Urinary bladder (tissue), 4 donors: ENCODE data around the gene ST6GALNAC4. TPM values are rescaled to one million over a fixed set of nuclear protein-coding genes. Genes with fewer than 3 reads are reported as not detected.
A peak's percentile ranks its signal among the peaks of the same experiment; 100 is the strongest.
"Not testable (repeated sequence)": the region's sequence is repeated elsewhere in the genome, so short reads cannot be mapped to it uniquely, and the experiment has no call there.

Experiments
- DNase-seq: peaks from one replicate; pipeline ENCODE4 v3.0.0-alpha.2; 2015; ENCODE audit errors: extremely low spot score
- H3K27ac ChIP-seq: one replicate; pipeline ENCODE4 v1.5.1; 2013; ENCODE audit warnings: low read depth, mild to moderate bottlenecking, moderate library complexity
- H3K36me3 ChIP-seq: one replicate; pipeline ENCODE4 v1.6.1; 2013; ENCODE audit warnings: mild to moderate bottlenecking, moderate library complexity; ENCODE audit not compliant: insufficient read depth
- H3K4me1 ChIP-seq: one replicate; pipeline ENCODE4 v1.6.1; 2013; ENCODE audit warnings: mild to moderate bottlenecking, moderate library complexity; ENCODE audit not compliant: insufficient read depth
- H3K4me3 ChIP-seq: one replicate; pipeline ENCODE4 v1.5.1; 2013; ENCODE audit warnings: low read depth, low read length
- WGBS: extraction: QIAGEN DNeasy Blood & Tissue Kit; methylation state at CpG from one replicate; pipeline ENCODE4 v1.1.7; 2013; 5-methylcytosine and 5-hydroxymethylcytosine counted together
- polyA plus RNA-seq: library from polyadenylated mRNA; stranded (reverse); fragments of 200-250 nt; gene quantifications from one replicate; pipeline ENCODE4 v1.2.3, GENCODE V29; 2013
- total RNA-seq: library from RNA; depleted of rRNA; stranded (reverse); fragments of >200 nt; gene quantifications from one replicate; pipeline ENCODE4 v1.2.3, GENCODE V29; 2014
- donor health status: healthy with polysubstance abuse.
- donor health status: healthy.

The ST6GALNAC4 gene
- total and polyA plus RNA-seq, 2 donors, result 6.8 to 35.1 TPM

- Histone ChIP-seq H3K27ac (no peak overlapping the region), H3K4me1 (no peaks in the 10 kb centered on the region), H3K4me3 (no peak overlapping the region), H3K36me3 (no peaks in the 10 kb centered on the region)
- WGBS, result 78% methylated on average over 14 of the region's 14 CpGs
- no peak for DNase-seq
Observed at GRCh38 chr9:127876026-127876763, 40.6 kb downstream of the ST6GALNAC4 start.

DNA sequence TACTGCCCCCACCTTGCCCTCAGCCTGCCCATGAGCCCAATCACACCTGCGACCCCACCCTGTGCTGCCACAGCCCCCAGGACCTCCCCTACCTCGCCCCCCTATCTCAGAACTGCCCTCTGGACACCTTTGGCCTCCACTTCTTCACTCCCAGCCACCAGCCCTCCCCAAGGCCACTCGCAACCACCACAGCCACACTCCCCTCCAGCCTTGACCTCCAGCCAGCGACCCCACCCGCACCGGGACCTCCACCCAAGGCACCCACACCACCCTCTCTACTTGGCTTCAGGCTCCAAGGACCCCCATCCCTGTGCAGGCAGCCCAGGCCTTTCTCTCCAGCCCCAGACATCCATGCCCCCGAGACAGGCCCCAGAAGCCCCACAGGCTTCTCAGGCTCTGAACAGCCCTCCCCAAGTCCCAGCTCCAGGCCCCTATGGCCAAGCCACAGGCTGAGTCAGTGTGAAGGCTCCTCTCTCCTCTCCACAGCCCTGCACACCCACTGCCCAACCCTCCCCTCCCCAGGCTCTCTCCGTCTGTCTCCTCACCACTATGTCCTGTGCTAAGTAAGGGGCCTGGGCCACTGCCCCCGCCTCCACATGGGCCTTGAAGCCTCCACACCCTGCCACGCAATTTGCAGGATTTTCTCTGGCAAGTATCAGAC is 41.4 kb downstream of the ST6GALNAC4 start:
- WGBS, result 72% methylated on average over 10 of the region's 10 CpGs
- DNase-seq, result no peak
- Histone ChIP-seq H3K36me3 (no peaks in the 10 kb centered on the region), H3K27ac (no peak overlapping the region), H3K4me3 (no peak overlapping the region), H3K4me1 (no peaks in the 10 kb centered on the region)

- Histone ChIP-seq H3K36me3 (no peaks in the 10 kb centered on the region), H3K4me3 (no peak overlapping the region), H3K27ac (no peak overlapping the region), H3K4me1 (no peaks in the 10 kb centered on the region)
- no peak for DNase-seq
- WGBS, result 71% methylated on average over 19 of the region's 19 CpGs
Observed at GRCh38 chr9:127874301-127875221, 42.3 kb downstream of the ST6GALNAC4 start.

- WGBS, result 30% methylated on average over 10 of the region's 10 CpGs
- Histone ChIP-seq H3K4me1 (no peaks in the 10 kb centered on the region), H3K4me3 (no peak overlapping the region), H3K36me3 (no peaks in the 10 kb centered on the region), H3K27ac (no peak overlapping the region)
- no peak for DNase-seq
Observed at GRCh38 chr9:127873886-127874285, 43.0 kb downstream of the ST6GALNAC4 start.

DNA sequence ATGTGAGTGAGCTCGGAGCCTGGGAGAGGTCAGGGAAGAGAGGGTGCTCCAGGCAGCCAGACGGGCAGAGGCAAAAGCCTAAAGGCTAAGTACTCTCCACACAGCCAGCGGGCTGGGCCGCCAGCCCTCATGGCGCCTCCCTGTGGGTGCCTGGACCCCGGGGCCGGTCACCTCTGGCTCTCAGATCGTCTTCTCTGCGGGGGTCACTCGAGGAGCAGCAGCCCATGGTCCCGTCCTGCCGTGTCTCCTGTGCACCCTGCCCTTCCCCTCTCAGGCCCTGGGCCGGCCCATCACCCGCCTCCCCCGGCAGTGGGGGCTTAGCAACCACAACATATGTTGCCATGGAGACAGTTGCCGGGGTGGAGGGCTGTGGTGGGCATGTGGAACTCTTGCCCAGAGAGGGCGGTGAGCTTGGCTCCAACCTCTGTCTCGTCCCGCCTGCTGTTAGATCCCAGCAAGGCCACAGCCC is 43.6 kb downstream of the ST6GALNAC4 start:
- WGBS, result 70% methylated on average over 19 of the region's 19 CpGs
- no peak overlapping the region for H3K4me3 ChIP-seq
- no peak for DNase-seq
- no peak overlapping the region for H3K27ac ChIP-seq
- H3K36me3 ChIP-seq, result no peaks in the 10 kb centered on the region
- no peaks in the 10 kb centered on the region for H3K4me1 ChIP-seq

DNA sequence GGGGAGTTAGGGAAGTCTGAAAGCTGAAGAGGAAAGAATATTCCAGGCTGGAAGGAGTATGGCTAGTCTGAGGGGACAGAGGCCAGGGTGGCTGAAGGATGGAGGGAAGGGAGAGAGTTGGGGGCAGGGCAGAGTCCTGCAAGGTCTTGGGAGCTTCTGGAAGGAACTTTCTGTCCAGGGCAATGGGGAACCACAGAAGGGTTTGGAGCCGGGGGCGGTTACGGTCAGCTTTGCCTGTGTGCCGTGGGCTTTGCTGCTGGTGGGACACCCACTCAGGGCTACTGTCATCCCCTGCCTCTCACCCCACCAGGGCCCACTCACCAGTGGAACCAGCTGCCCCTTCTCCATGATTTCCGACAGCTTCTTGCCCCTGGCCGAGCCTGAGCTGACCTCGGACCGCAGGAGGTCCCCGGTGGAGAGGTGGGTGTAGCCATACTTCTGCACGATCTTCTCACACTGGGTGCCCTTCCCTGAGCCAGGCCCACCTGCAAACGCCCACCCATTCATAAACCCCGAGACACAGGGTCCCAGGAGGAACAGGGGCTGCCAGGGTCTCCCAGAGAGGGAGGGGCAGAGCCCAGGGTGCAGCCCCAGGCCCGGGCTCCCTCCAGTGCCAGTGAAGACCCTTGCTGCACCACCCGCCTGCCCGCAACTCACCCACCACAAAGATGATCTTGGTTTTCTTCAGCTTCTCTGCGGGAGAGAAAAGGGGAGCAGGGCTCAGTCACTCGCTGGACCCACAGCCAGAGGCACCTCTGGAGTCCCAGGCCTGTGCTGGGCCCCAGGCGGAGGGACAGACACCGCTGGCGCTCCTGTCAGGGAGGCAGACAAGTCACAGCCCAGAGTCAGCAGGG is 44.2 kb downstream of the ST6GALNAC4 start:
- Histone ChIP-seq H3K27ac (no peak overlapping the region), H3K36me3 (no peaks in the 10 kb centered on the region), H3K4me1 (no peaks in the 10 kb centered on the region), H3K4me3 (no peak overlapping the region)
- WGBS, result 93% methylated on average over 20 of the region's 20 CpGs
- DNase-seq, result no peak

- Histone ChIP-seq H3K4me3 (no peak overlapping the region), H3K36me3 (no peaks in the 10 kb centered on the region), H3K4me1 (no peaks in the 10 kb centered on the region), H3K27ac (no peak overlapping the region)
- WGBS, result 89% methylated on average over 9 of the region's 9 CpGs
- DNase-seq, result no peak
Observed at GRCh38 chr9:127871531-127871930, 45.3 kb downstream of the ST6GALNAC4 start.

DNA sequence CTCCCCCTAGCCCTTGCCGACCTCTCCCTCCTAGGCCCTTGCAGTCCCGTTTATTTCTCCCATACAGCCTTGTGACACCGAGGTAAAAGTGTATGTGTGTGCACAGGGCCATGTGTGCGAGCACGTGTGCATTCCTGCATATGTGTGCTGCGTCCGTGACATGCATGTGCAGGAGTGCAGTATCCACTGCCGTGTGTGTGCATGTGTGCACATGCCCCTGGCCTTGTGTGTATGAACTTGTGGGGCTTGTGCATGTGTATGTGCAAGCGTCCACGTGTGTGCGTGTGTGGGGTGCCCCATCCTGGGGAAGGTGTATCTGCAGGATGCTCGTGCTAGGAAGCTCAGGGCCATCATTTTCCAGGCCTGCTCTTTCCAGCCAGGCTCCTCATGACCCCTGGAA is 46.0 kb downstream of the ST6GALNAC4 start:
- Histone ChIP-seq H3K27ac (no peak overlapping the region), H3K36me3 (no peaks in the 10 kb centered on the region), H3K4me1 (no peaks in the 10 kb centered on the region), H3K4me3 (no peak overlapping the region)
- WGBS, result 86% methylated on average over 12 of the region's 12 CpGs
- DNase-seq, result no peak

- not testable (repeated sequence) for H3K27ac ChIP-seq, DNase-seq, H3K4me3 ChIP-seq, H3K4me1 ChIP-seq, H3K36me3 ChIP-seq
- WGBS, result 71% methylated on average over 9 of the region's 9 CpGs
Observed at GRCh38 chr9:127870153-127870491, 46.7 kb downstream of the ST6GALNAC4 start.

DNA sequence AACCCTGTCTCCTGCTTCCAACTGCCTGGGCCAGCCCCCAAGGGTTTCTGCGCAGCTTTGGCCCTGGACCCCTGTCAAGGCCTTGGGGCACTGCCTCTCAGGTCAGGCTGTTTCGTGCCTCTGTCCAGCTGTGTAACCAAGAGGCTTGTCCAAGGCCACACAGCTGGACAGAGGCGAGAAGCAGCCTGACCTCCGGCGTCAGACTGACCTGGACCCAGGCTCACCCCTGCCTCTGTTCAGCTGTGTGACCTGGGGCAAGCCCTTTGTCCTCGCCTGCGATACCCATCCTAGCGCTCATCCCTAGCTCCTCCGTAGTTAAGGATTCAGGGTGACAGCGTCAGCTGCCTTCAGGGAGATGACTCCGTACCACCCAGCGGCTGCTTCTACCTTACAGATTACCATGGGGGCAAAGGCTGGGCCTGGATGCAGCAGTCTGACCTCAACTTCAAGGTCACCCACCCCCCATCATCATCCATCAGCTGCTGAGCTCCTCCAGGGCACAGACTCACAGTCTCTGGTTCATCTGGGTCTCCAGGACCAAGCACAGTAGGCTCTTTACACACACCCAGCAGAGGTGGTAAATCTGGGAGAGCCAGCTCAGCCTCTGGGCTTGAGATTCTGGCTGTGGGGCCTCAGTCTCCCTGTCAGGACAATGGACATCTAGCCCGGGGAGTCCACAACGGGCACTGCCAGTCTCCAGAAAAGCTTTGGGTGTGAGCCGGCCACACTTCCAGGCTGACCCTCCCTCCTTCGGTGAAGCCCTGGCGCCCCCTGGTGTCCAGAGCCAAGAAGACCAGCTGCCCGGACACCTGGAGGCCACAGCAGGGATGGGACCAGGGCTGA is 47.3 kb downstream of the ST6GALNAC4 start:
- 69% methylated on average over 18 of the region's 18 CpGs for WGBS
- H3K36me3 ChIP-seq, result no peaks in the 10 kb centered on the region
- H3K4me1 ChIP-seq, result no peaks in the 10 kb centered on the region
- peak; percentile 53 for DNase-seq
- no peak overlapping the region for H3K27ac ChIP-seq
- no peak overlapping the region for H3K4me3 ChIP-seq

DNA sequence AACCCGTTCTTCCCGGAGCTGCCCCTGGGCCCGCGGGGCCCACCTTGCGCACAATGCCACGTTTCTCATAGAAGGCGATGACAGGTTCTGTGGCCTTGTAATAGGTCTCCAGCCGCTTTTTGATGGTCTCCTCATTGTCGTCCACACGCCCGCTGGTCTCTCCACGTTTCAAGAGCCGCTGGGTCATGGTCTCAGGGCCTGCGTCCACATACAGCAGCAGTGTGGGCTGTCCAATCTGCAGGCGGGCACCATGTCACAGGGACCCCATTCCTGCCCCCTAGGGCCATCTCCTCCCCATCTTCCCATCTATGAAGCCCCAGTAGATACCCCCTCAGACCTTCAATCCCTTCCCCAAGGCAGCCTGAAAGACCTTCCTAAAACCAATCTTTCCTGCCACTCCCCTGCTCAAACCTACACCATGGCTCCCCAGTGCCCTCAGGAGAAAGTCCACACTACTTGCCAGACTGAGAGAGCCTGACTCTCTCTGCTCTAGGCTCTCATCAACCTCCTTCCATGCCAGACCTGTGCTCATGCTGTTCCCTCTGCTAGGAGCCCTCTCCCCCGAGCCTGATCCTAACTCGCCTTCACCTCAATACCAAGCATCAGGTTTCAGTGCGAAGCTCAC is 48.5 kb downstream of the ST6GALNAC4 start:
- Histone ChIP-seq H3K4me3 (no peak overlapping the region), H3K36me3 (no peaks in the 10 kb centered on the region), H3K27ac (no peak overlapping the region), H3K4me1 (no peaks in the 10 kb centered on the region)
- DNase-seq, result no peak
- 92% methylated on average over 18 of the region's 18 CpGs for WGBS
